ENCODE results near the gene CCDC182. TPM values are rescaled to one million over a fixed set of nuclear protein-coding genes. Genes with fewer than 3 reads are reported as not detected.

The CCDC182 gene
- total and polyA plus RNA-seq, 2 of the 13 experiments (the other 11 are each of a cell fraction or from before 2014, with no cell fraction given) = not detected

DNA sequence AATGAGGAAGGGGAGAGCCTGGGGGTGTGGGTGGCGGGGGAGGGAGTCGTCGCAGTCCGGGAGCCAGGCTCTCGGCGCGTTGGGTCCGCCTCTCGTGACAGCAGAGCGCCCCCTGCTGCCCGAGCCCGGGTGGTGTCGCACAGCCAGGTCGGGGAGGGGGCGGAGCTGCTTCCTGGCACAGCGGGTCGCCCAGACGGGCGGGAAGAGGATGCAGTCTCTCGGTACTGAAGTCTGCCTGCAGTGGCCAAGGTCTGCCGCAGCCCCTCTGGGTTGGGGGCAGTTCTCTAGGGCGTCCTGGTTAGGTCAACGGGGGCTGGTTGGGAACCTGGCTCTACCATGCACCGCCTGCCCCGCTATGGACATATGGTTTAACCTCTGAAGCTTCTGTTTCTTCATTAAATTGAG is 38.2 kb upstream of the CCDC182 start (continued):
- no peak for TF ChIP-seq SRSF1 (optimal IDR thresholded peaks at IDR 0.05; ENCODE audit: low read depth, low read length)
- TF ChIP-seq THYN1 (CRISPR knock-in tag; IDR thresholded peaks at IDR 0.05; ENCODE audit: borderline replicate concordance, low read depth) = no peak
- TF ChIP-seq, protein P1, sequence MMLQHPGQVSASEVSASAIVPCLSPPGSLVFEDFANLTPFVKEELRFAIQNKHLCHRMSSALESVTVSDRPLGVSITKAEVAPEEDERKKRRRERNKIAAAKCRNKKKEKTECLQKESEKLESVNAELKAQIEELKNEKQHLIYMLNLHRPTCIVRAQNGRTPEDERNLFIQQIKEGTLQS (CRISPR knock-in tag; IDR thresholded peaks at IDR 0.05) = no peak
- no peak for TF ChIP-seq DDIT3 (CRISPR knock-in tag; IDR thresholded peaks at IDR 0.05)
- TF ChIP-seq PCBP2 (optimal IDR thresholded peaks at IDR 0.05; ENCODE audit: low read depth, low read length, poor library complexity, severe bottlenecking) = no peak
- TF ChIP-seq NR0B2 (CRISPR knock-in tag; IDR thresholded peaks at IDR 0.05) = no peak
- TF ChIP-seq ZNF350 (CRISPR knock-in tag; IDR thresholded peaks at IDR 0.05; ENCODE audit: borderline replicate concordance, low read depth) = peak; percentile 48; the same call in 1 of the 2 replicates
- no peak for TF ChIP-seq PAWR (CRISPR knock-in tag; IDR thresholded peaks at IDR 0.05; ENCODE audit: borderline replicate concordance)
- TF ChIP-seq HDAC2 (CRISPR knock-in tag; IDR thresholded peaks at IDR 0.05) = no peak
- TF ChIP-seq ZC3H4 (CRISPR knock-in tag; IDR thresholded peaks at IDR 0.05; ENCODE audit: borderline replicate concordance) = no peak
- TF ChIP-seq ARNT2 (CRISPR knock-in tag; IDR thresholded peaks at IDR 0.05; ENCODE audit: low read depth) = no peak
- TF ChIP-seq ZNF670 (CRISPR knock-in tag; IDR thresholded peaks at IDR 0.05; ENCODE audit: borderline replicate concordance) = no peak
- TF ChIP-seq, protein P2, sequence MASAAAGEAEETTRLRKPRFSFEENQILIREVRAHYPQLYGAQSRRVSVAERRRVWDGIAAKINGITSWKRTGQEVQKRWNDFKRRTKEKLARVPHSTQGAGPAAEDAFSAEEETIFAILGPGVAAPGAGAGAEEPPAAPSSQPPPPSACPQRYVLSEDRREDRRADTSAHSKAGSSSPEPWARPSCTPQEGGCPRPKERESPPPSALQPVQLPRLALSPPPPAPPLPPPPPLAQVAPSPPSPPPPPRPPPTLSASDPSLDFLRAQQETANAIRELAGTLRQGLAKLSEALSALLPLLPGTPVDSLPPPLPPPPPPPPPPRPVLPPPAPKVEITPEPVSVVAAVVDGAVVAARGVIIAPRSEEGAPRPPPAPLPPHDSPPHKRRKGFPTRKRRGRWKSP (CRISPR knock-in tag; IDR thresholded peaks at IDR 0.05) = no peak
- no peak for TF ChIP-seq GLMP (CRISPR knock-in tag; IDR thresholded peaks at IDR 0.05; ENCODE audit: borderline replicate concordance)
- no peak for TF ChIP-seq ZNF709 (CRISPR knock-in tag; IDR thresholded peaks at IDR 0.05)
- TF ChIP-seq, protein P3, sequence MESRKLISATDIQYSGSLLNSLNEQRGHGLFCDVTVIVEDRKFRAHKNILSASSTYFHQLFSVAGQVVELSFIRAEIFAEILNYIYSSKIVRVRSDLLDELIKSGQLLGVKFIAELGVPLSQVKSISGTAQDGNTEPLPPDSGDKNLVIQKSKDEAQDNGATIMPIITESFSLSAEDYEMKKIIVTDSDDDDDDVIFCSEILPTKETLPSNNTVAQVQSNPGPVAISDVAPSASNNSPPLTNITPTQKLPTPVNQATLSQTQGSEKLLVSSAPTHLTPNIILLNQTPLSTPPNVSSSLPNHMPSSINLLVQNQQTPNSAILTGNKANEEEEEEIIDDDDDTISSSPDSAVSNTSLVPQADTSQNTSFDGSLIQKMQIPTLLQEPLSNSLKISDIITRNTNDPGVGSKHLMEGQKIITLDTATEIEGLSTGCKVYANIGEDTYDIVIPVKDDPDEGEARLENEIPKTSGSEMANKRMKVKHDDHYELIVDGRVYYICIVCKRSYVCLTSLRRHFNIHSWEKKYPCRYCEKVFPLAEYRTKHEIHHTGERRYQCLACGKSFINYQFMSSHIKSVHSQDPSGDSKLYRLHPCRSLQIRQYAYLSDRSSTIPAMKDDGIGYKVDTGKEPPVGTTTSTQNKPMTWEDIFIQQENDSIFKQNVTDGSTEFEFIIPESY (CRISPR knock-in tag; IDR thresholded peaks at IDR 0.05) = peak; percentile 75; the same call in 1 of the 2 replicates
- TF ChIP-seq ZNF792 (CRISPR knock-in tag; IDR thresholded peaks at IDR 0.05) = no peak
- TF ChIP-seq SOX6 (IDR thresholded peaks at IDR 0.05) = no peak
- no peak for TF ChIP-seq SOX6 (CRISPR knock-in tag; IDR thresholded peaks at IDR 0.05)
- TF ChIP-seq PBX2 (CRISPR knock-in tag; IDR thresholded peaks at IDR 0.05) = no peak
- no peak for TF ChIP-seq CBFB (CRISPR knock-in tag; IDR thresholded peaks at IDR 0.05)
- TF ChIP-seq PPARG (CRISPR knock-in tag; conservative IDR thresholded peaks at IDR 0.05) = no peak
- TF ChIP-seq, protein P4, sequence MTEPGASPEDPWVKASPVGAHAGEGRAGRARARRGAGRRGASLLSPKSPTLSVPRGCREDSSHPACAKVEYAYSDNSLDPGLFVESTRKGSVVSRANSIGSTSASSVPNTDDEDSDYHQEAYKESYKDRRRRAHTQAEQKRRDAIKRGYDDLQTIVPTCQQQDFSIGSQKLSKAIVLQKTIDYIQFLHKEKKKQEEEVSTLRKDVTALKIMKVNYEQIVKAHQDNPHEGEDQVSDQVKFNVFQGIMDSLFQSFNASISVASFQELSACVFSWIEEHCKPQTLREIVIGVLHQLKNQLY (CRISPR knock-in tag; IDR thresholded peaks at IDR 0.05) = no peak
- TF ChIP-seq PHF5A (CRISPR knock-in tag; IDR thresholded peaks at IDR 0.05; ENCODE audit: low read depth, unreplicated experiment) = no peak
- no peak for TF ChIP-seq KLF16 (CRISPR knock-in tag; IDR thresholded peaks at IDR 0.05)

All from HepG2 (cell line).